Measurements from ENCODE around the gene FGR. TPM values are rescaled to one million over a fixed set of nuclear protein-coding genes. Genes with fewer than 3 reads are reported as not detected.
A peak's percentile ranks its signal among the peaks of the same experiment; 100 is the strongest.

FGR gene
- total and polyA plus RNA-seq, 2 of the 13 experiments (the other 11 are each of a cell fraction or from before 2014, with no cell fraction given), result not detected

DNA sequence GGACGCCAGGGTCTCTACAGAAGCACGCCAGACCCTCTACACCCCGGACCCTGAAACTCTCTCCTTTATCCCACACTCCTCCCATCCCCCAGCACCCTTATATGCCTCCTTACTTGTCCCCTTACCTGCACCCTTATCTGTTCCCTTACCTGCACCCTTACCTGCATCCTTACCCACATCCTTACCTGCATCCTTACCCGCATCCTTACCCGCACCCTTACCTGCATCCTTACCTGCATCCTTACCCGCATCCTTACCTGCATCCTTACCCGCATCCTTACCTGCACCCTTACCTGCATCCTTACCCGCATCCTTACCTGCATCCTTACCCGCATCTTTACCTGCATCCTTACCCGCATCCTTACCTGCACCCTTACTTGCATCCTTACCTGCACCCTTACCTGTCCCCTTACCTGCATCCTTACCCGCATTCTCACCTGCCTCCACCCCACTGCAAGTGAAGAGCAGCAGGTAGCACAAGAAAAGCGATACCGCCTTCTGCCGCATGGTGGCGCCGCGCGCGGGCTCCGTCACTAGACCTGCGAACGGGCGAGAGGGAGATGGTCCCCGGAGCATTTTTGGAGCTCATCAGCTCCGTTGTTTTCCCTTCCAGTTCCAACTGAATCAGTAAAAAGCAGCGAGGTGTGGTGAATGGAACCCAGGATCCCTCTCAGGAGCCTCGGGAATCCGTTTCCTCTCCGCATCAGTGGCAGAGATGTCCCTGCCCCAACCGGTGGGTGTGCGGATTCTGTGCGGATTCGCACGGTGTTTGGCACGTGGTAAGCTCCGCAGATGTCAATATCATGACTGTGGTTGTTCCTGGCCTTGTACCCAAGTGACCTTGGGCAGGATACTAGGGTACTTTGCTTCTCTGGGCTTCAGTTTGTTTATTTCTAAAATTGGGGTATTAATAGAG is 34.1 kb upstream of the FGR start (continued):
- TF ChIP-seq ZNF343 (CRISPR knock-in tag; IDR thresholded peaks at IDR 0.05), result no peak
- TF ChIP-seq RNF2 (conservative IDR thresholded peaks at IDR 0.05; ENCODE audit: low read depth), result 0 out of 2 replicates have a peak, but pooled peaks have one; percentile 35
- peak; percentile 11; the same call in 1 of the 2 replicates for TF ChIP-seq PITX1 (CRISPR knock-in tag; IDR thresholded peaks at IDR 0.05)
- TF ChIP-seq ZNF33A (CRISPR knock-in tag; IDR thresholded peaks at IDR 0.05; ENCODE audit: borderline replicate concordance), result no peak
- peak; percentile 31 for TF ChIP-seq IKZF4 (CRISPR knock-in tag; IDR thresholded peaks at IDR 0.05; ENCODE audit: borderline replicate concordance, low read depth, not compliant biosample characterization)
- TF ChIP-seq, protein P1, sequence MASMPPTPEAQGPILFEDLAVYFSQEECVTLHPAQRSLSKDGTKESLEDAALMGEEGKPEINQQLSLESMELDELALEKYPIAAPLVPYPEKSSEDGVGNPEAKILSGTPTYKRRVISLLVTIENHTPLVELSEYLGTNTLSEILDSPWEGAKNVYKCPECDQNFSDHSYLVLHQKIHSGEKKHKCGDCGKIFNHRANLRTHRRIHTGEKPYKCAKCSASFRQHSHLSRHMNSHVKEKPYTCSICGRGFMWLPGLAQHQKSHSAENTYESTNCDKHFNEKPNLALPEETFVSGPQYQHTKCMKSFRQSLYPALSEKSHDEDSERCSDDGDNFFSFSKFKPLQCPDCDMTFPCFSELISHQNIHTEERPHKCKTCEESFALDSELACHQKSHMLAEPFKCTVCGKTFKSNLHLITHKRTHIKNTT (CRISPR knock-in tag; IDR thresholded peaks at IDR 0.05), result no peak
- TF ChIP-seq LCORL (IDR thresholded peaks at IDR 0.05), result no peak
- TF ChIP-seq LCORL (CRISPR knock-in tag; IDR thresholded peaks at IDR 0.05), result 0 out of 2 replicates have a peak, but pooled peaks have one; percentile 34
- TF ChIP-seq ATF1 (CRISPR knock-in tag; IDR thresholded peaks at IDR 0.05), result no peak

DNA sequence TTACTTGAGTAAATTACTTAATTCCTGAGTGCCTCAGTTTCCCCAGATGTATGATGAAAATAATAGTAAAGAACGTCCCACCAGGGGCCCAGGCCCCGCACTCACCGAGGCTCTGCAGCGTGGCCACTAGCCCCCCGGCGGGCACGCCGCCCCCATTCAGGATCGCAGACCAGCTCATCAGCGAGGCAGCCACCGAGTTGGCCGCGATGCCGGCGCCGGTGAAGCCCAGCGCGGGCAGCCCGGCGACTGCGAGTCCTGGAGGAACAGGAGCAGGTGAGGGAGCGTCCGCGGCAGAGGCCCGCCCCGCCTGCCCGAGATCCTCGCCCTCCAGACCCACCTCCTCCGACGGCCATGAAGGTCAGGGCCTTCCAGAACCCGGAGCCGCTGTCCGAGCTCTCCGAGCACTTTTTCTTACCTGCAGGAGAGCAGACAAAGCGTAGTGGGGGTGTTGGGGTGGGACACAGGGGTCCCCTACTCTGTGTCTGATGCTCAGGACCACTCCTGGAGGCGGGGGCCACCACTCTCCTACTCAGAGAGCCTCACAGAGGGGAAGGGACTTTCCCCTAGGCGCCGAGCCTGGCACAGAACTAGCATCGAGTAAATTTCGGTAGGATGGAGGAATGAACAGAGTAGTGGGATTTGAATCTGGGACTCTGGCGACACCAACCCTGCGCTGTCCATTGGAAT is 33.3 kb upstream of the FGR start:
- H3K36me3 ChIP-seq (replicated peaks in 1 of 2; ENCODE audit: control insufficient read depth in 1 of 2, insufficient read depth in 2 of 2, low read length in 2 of 2), result no peaks in the 10 kb centered on the region
- no peak for FAIRE-seq
- WGBS (ENCODE audit: low lambda C conversion rate), result 71% methylated on average over 15 of the region's 42 CpGs
- no peak overlapping the region for H3K4me3 ChIP-seq (replicated peaks in 1 of 3; ENCODE audit: insufficient read depth in 1 of 3, low read depth in 2 of 3, low read length in 3 of 3)
- no peaks in the 10 kb centered on the region for H3K27me3 ChIP-seq (ENCODE audit: control insufficient read depth in 1 of 2, insufficient read depth in 2 of 2, low read length in 2 of 2)
- H3K4me2 ChIP-seq (ENCODE audit: low read depth, low read length), result no peak overlapping the region
- intact Hi-C loops (cut with micrococcal nuclease; ENCODE audit: unreplicated experiment) (loop anchor here (10.0 kb wide), 1 partner anchor 273 kb away; the partner anchor contains the start of gene GPR3), in situ Hi-C loops (cut with HindIII; ENCODE audit: extremely low pct_ligation_motif_present, low pct_unique_long_range_greater_than_20kb) (loop anchor here (5.0 kb wide), 1 partner anchor 54 kb away; no protein-coding TSS in a partner anchor)
- no peaks in the 10 kb centered on the region for H3K79me2 ChIP-seq (ENCODE audit: insufficient read depth, low read length)
- DNase-seq (ENCODE audit: low spot score), result no peak
- no peak overlapping the region for H3K27ac ChIP-seq (ENCODE audit: extremely low read length, insufficient read depth, low read length)
- no peaks in the 10 kb centered on the region for H3K9me3 ChIP-seq (ENCODE audit: low read length)
- no TSS peak for BruUV-seq (replicated peaks)
- no peak overlapping the region for H3K9ac ChIP-seq (ENCODE audit: insufficient read depth, low read depth, low read length)
- CTCF ChIA-PET (ENCODE audit: low intra/inter-chr PET ratio, low total read pairs), result interaction anchor here (1.7 kb wide), 1 partner anchor 51 kb away, joined by 7 read pairs; no protein-coding TSS in a partner anchor
- peaks cover 38% of the 10 kb centered on the region for H3K4me1 ChIP-seq (ENCODE audit: insufficient read depth, low read length)
- POLR2A ChIA-PET, result no interaction called here
- no peaks in the 10 kb centered on the region for H4K20me1 ChIP-seq (ENCODE audit: insufficient read depth, low read length)
- ATAC-seq, result no peak
- H2AFZ ChIP-seq (ENCODE audit: low read length), result no peak overlapping the region
- TF ChIP-seq HNRNPUL1 (IDR thresholded peaks at IDR 0.05; ENCODE audit: low read depth, low read length) (no peak), JUNB (CRISPR knock-in tag; IDR thresholded peaks at IDR 0.05; ENCODE audit: borderline replicate concordance) (no peak), ZNF709 (CRISPR knock-in tag; IDR thresholded peaks at IDR 0.05) (no peak), SNAI1 (CRISPR knock-in tag; IDR thresholded peaks at IDR 0.05; ENCODE audit: borderline replicate concordance) (no peak), ZNF776 (CRISPR knock-in tag; IDR thresholded peaks at IDR 0.05) (no peak), ZNF766 (CRISPR knock-in tag; IDR thresholded peaks at IDR 0.05; ENCODE audit: borderline replicate concordance) (no peak), ZMYM4 (CRISPR knock-in tag; IDR thresholded peaks at IDR 0.05) (no peak), CEBPG (CRISPR knock-in tag; IDR thresholded peaks at IDR 0.05) (no peak), ZNF367 (CRISPR knock-in tag; IDR thresholded peaks at IDR 0.05; ENCODE audit: borderline replicate concordance) (no peak), SIX4 (CRISPR knock-in tag; IDR thresholded peaks at IDR 0.05) (no peak), CBFB (CRISPR knock-in tag; IDR thresholded peaks at IDR 0.05) (no peak)
- TF ChIP-seq, protein P2, sequence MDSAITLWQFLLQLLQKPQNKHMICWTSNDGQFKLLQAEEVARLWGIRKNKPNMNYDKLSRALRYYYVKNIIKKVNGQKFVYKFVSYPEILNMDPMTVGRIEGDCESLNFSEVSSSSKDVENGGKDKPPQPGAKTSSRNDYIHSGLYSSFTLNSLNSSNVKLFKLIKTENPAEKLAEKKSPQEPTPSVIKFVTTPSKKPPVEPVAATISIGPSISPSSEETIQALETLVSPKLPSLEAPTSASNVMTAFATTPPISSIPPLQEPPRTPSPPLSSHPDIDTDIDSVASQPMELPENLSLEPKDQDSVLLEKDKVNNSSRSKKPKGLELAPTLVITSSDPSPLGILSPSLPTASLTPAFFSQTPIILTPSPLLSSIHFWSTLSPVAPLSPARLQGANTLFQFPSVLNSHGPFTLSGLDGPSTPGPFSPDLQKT (CRISPR knock-in tag; IDR thresholded peaks at IDR 0.05; ENCODE audit: borderline replicate concordance), result no peak
